D721Med (cell line): ENCODE measurements around the gene SIX2.

ENCODE experiments used
- DNase-seq: peaks from one replicate; pipeline ENCODE4 v3.0.0; 2011; ENCODE audit warnings: low spot score; ENCODE audit not compliant: insufficient read length
- FAIRE-seq: peaks from 2 replicates; lab custom pipeline; 2011; peaks lifted over from hg19 to GRCh38; lab: Jason Lieb, UNC
- TF ChIP-seq, protein P1 (sequence below): IDR thresholded peaks from 2 replicates; pipeline ENCODE4 v1.5.1; 2012; ENCODE audit warnings: mild to moderate bottlenecking, control low read depth; ENCODE audit not compliant: insufficient read depth; ENCODE audit errors: missing control alignments

The SIX2 gene

DNA sequence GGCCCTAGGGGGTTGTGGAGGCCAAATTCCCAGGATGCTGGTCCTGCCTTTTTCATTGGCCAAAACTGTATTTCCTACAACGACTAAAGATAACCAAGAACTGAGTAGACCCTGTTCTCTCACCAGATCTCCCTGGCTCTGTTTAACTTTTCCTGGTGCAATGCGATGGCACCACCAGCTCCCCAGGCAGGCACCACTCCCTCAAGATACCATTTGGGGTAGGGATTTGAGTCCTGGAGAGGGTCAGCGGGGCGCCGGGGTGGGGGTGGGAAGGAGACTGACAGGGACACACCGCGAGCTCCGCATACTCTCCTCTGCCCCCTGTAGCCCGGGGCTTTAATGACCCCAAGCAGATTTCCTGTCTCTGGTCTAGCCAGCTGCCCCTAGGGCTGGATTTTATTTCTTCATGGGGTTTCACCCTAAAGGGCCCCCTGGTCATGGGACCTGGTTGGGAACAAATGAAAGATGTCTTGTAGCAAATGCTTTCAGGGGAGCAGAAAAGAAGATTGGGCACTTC lies 7.3 kb downstream of the SIX2 start:
- DNase-seq (no peak), FAIRE-seq (no peak)
- TF ChIP-seq, protein P1, sequence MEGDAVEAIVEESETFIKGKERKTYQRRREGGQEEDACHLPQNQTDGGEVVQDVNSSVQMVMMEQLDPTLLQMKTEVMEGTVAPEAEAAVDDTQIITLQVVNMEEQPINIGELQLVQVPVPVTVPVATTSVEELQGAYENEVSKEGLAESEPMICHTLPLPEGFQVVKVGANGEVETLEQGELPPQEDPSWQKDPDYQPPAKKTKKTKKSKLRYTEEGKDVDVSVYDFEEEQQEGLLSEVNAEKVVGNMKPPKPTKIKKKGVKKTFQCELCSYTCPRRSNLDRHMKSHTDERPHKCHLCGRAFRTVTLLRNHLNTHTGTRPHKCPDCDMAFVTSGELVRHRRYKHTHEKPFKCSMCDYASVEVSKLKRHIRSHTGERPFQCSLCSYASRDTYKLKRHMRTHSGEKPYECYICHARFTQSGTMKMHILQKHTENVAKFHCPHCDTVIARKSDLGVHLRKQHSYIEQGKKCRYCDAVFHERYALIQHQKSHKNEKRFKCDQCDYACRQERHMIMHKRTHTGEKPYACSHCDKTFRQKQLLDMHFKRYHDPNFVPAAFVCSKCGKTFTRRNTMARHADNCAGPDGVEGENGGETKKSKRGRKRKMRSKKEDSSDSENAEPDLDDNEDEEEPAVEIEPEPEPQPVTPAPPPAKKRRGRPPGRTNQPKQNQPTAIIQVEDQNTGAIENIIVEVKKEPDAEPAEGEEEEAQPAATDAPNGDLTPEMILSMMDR, result no peak

DNA sequence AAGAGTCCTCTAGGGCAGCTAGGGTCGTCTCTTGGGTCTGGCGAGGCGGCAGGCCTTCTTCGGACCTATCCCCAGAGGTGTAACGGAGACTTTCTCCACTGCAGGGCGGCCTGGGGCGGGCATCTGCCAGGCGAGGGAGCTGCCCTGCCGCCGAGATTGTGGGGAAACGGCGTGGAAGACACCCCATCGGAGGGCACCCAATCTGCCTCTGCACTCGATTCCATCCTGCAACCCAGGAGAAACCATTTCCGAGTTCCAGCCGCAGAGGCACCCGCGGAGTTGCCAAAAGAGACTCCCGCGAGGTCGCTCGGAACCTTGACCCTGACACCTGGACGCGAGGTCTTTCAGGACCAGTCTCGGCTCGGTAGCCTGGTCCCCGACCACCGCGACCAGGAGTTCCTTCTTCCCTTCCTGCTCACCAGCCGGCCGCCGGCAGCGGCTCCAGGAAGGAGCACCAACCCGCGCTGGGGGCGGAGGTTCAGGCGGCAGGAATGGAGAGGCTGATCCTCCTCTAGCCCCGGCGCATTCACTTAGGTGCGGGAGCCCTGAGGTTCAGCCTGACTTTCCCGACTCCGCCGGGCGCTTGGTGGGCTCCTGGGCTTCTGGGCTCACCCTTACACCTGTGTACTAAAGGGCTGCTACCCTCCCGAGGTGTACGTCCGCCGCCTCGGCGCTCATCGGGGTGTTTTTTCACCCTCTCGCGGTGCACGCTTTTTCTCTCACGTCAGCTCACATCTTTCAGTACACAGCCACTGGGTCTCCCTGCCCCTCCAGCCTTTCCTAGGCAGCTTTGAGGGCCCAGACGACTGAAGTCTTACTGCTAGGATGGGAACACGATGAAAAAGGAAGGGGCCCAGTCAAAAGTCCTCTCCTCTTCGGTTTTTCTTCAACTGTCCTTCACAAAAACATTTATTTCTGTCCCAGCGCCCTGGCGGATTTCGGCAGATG lies 8.1 kb downstream of the SIX2 start:
- FAIRE-seq, result no peak

DNA sequence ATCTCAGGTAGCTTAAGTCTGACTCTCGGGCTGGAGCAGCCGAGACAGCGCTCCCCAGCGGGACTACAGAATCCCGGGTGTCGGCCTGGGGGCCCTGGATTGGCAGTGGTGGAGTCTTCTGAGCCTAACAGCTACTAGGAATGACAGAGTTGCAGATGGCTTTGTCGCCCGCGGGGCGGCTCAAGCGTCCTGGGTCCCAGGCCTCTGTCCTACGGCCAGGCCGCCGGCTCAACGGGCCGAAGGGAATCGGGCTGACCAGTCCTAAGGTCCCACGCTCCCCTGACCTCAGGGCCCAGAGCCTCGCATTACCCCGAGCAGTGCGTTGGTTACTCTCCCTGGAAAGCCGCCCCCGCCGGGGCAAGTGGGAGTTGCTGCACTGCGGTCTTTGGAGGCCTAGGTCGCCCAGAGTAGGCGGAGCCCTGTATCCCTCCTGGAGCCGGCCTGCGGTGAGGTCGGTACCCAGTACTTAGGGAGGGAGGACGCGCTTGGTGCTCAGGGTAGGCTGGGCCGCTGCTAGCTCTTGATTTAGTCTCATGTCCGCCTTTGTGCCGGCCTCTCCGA lies 8.8 kb downstream of the SIX2 start:
- no peak for DNase-seq
- TF ChIP-seq, protein P1, result no peak
- FAIRE-seq, result no peak

More for the DNA sequence above, 8.1 kb downstream of the SIX2 start:
- no peak for DNase-seq
- TF ChIP-seq, protein P1, result no peak

DNA sequence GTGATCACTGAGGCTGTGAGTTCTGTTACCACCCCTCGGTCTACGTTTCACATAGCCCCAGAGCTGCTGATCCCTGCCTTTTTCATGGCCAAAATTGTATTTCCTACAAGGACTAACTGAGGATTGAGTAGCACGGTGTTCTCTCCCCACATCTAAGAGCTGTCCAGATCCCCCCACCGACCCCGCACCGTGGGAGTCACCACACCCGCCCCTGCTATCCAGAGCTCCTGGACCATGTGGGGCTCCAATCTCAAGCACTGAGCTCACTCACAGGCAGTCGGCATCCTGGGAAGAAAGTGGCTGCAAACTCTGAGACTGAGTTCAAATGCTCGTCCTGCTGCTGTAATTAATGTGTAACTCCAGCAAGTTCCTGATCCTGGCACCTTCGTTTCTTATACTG lies 9.7 kb downstream of the SIX2 start:
- no peak for FAIRE-seq
- TF ChIP-seq, protein P1, result no peak

DNA sequence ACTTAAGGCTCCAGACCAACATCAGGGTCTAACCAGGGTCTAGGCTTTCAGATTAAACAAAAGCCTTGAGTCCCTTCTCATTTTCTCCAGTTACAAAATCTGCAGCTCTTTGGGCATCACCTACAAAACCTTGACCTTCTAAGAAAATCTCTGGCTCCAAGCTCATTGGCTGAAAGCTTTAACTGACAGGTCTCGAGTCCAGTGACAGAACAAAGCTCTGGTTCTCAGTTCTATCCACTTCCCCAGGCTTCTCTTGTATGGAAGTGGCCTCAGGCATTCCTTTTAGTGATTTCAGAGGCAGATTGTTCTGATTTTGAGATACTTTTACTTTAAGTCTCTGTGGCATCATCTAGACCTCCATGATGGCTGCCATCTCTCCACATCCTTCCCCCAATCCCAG lies 11.3 kb downstream of the SIX2 start:
- FAIRE-seq (no peak), DNase-seq (no peak)
- TF ChIP-seq, protein P1, result no peak

More for the DNA sequence above, 9.7 kb downstream of the SIX2 start:
- DNase-seq, result no peak

DNA sequence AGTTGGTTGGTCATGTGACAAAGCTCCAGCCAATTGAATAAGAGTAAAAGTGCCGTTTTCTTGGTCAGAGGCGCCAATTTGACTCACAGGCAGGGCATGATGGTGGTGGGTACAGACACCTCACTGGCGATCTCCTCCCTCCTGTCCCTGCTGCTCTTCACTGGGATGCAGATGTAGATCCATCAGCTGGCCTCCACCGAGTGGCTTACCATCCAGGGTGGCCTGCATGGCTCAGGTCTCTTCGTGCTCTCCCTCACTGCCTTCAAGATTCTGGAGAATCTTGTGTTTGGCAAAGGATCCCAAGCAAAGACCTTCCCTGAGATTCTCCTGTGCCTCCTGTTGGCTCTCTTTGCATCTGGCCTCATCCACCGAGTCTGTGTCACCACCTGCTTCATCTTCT lies 12.9 kb downstream of the SIX2 start:
- DNase-seq, result no peak
- FAIRE-seq, result no peak
- TF ChIP-seq, protein P1, result no peak

DNA sequence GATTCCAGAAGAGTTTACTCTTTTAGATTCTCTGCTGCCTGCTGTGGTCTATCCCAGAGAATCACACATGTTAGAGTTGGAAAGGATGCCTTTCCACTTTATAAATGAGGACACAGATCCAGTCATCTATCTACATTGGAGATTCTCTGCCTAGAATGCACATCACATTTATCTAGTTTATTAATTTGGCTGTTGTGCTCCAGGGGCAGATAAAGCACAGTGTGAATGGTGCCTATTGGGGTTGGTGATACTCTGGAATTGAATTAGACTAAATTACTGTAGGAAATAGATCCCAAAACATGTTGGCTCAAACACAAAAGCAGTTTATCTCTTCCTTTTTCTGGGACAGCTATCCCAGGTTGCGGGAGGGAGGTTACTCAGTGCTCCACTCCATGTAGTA lies 14.9 kb downstream of the SIX2 start:
- no peak for FAIRE-seq

More for the DNA sequence above, 14.9 kb downstream of the SIX2 start:
- DNase-seq, result no peak
- TF ChIP-seq, protein P1, result no peak
